WTC11 (cell line): ENCODE data around the gene DAB2.

Source experiments
- SP1 ChIP-seq: sonication (generic); formaldehyde crosslinking; conservative IDR thresholded peaks from 2 replicates; pipeline ENCODE4 v1.8.1; 2022; ENCODE audit warnings: missing genetic modification reagents
- TF ChIP-seq, protein P1 (sequence below): sonication (generic); formaldehyde crosslinking; IDR thresholded peaks from 2 replicates; pipeline ENCODE4 v1.8.1; 2022; ENCODE audit warnings: low read depth, mild to moderate bottlenecking, moderate library complexity, missing genetic modification reagents, borderline replicate concordance

DNA sequence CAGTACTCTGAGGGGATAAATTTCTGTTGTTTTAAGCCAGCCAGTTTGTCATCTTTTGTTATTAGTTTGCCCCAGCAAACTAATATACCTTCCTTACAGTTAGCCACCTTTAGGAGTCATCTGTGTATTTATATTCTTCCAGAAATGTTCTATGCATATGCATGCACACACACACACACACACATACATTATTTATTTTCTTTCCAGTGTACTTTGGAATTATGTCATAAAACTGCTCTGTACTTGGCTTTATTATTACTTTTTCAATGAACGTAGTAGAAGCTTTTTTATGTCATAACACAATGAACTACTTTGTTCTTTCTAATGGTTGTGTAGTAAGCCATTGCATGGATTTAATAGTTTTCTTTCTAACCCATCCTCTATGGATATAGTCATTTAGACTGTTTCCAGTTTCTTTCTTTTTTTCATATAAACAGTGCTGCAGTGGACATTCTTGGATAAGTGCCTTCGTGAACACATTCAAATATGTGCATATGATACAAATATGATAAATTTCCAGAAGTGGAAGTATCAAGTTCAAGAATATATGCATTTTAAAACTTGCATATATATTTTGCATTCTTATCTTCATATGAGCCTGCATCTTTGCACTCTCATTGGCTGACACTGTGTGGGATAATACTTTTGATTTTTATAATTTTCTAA, 26.6 kb upstream of the DAB2 start:
- TF ChIP-seq SP1 (CRISPR knock-in tag): no peak
- TF ChIP-seq, protein P1, sequence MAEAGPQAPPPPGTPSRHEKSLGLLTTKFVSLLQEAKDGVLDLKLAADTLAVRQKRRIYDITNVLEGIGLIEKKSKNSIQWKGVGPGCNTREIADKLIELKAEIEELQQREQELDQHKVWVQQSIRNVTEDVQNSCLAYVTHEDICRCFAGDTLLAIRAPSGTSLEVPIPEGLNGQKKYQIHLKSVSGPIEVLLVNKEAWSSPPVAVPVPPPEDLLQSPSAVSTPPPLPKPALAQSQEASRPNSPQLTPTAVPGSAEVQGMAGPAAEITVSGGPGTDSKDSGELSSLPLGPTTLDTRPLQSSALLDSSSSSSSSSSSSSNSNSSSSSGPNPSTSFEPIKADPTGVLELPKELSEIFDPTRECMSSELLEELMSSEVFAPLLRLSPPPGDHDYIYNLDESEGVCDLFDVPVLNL (CRISPR knock-in tag): no peak
